ENCODE data around the gene DLG1. TPM values are rescaled to one million over a fixed set of nuclear protein-coding genes. Genes with fewer than 3 reads are reported as not detected.
A peak's percentile ranks its signal among the peaks of the same experiment; 100 is the strongest.

The DLG1 gene
- total and polyA plus RNA-seq, 9 of the 15 experiments (the other 6 are each of a cell fraction or from before 2014, with no cell fraction given), result 9.4 to 63.5 (median 43.6) TPM

- ChIA-PET POLR2A (interaction anchor here (0.6 to 1.2 kb wide), 4 partner anchors 10 to 473 kb away, joined by 3 read pairs; partner anchors contain the start of genes FBXO45, MELTF and WDR53), CTCF (ENCODE audit: low intra/inter-chr PET ratio) (no interaction called here)
- WGBS (ENCODE audit: insufficient coverage, low coverage, missing lambda C conversion rate), result 77% methylated on average over 6 of the region's 6 CpGs
- H3K4me2 ChIP-seq (ENCODE audit: insufficient read depth, low read length), result no peak overlapping the region
- no peak for FAIRE-seq
- TF ChIP-seq CEBPB (tag; IDR thresholded peaks at IDR 0.05) (peak; percentile 30; the same call in 1 of the 2 replicates), ZBTB26 (CRISPR knock-in tag; IDR thresholded peaks at IDR 0.05) (no peak), CEBPG (CRISPR knock-in tag; IDR thresholded peaks at IDR 0.05) (no peak), CEBPG (tag; conservative IDR thresholded peaks at IDR 0.05 in 1 of 2, IDR thresholded peaks at IDR 0.05 in 1 of 2) (peak in 1 of 2 experiments; percentile 64; a peak in 1 of 4 replicates)
- H3K9ac ChIP-seq (ENCODE audit: insufficient read depth in 1 of 2, low read depth in 2 of 2, low read length in 2 of 2), result no peak overlapping the region
- H3K79me2 ChIP-seq (ENCODE audit: control insufficient read depth, insufficient read depth, low read length), result no peaks in the 10 kb centered on the region
- no peaks in the 10 kb centered on the region for H3K9me3 ChIP-seq (replicated peaks; ENCODE audit: control insufficient read depth, insufficient read depth, low read depth, low read length)
- H3K36me3 ChIP-seq (ENCODE audit: control insufficient read depth, insufficient read depth, low read length), result peaks cover 32% of the 10 kb centered on the region; the same call in 2 of the 3 replicates
- in situ Hi-C loops (cut with MboI), result no loop called here
- H3K27me3 ChIP-seq (ENCODE audit: control insufficient read depth in 2 of 2, insufficient read depth in 2 of 2, low read length in 2 of 2), result no peaks in the 10 kb centered on the region; a peak in 1 of 5 replicates
- BruUV-seq (replicated peaks), result no TSS peak
- no peak overlapping the region for H3K4me3 ChIP-seq
- DNase-seq (ENCODE audit: extremely low read depth in 1 of 4, low spot score in 3 of 4), result no peak
- intact Hi-C loops (cut with micrococcal nuclease), result no loop called here
- H3K27ac ChIP-seq (ENCODE audit: extremely low read depth, low read depth, low read length), result no peak overlapping the region
- H3K4me1 ChIP-seq (replicated peaks in 1 of 2; ENCODE audit: control insufficient read depth in 2 of 2, insufficient read depth in 2 of 2, low read length in 2 of 2), result no peaks in the 10 kb centered on the region
- no peak for ATAC-seq
- H3K9me1 ChIP-seq (ENCODE audit: control insufficient read depth, insufficient read depth, low read length), result no peaks in the 10 kb centered on the region
- no peaks in the 10 kb centered on the region for H4K20me1 ChIP-seq (replicated peaks; ENCODE audit: control insufficient read depth, insufficient read depth, low read length)
- H2AFZ ChIP-seq (ENCODE audit: low read depth, low read length), result no peak overlapping the region
Measured at GRCh38 chr3:197041875-197042488, 256.4 kb downstream of the DLG1 start.
